Endothelial cell of umbilical vein (primary cell): ENCODE results near the gene MUL1.

Experiments
- EZH2 ChIP-seq: IDR thresholded peaks from 2 replicates; pipeline ENCODE4 v1.6.1; 2012; ENCODE audit warnings: borderline replicate concordance, low read depth, mild to moderate bottlenecking, moderate library complexity, low read length, inconsistent platforms; ENCODE audit not compliant: severe bottlenecking
- POLR2A ChIP-seq: IDR thresholded peaks from 2 replicates; pipeline ENCODE4 v1.6.1; 2012; ENCODE audit warnings: low read depth, mild to moderate bottlenecking, control low read depth, low read length
- POLR2AphosphoS5 ChIP-seq: IDR thresholded peaks from 2 replicates; pipeline ENCODE4 v1.6.1; 2012; ENCODE audit warnings: low read depth, mild to moderate bottlenecking, control low read depth, low read length, moderate library complexity; ENCODE audit not compliant: insufficient read depth
- TF ChIP-seq, protein P1 (sequence below), 2 donors: IDR thresholded peaks; 1 replicate in 1 of 2; 2 replicates in 1 of 2; pipeline ENCODE4 v1.5.1; 2011; ENCODE audit warnings: low read length in 2 of 2, mild to moderate bottlenecking in 2 of 2, moderate library complexity in 2 of 2, control low read depth in 1 of 2, inconsistent platforms in 1 of 2, low read depth in 1 of 2; ENCODE audit not compliant: insufficient read depth in 1 of 2; ENCODE audit errors: extremely low read depth in 1 of 2

DNA sequence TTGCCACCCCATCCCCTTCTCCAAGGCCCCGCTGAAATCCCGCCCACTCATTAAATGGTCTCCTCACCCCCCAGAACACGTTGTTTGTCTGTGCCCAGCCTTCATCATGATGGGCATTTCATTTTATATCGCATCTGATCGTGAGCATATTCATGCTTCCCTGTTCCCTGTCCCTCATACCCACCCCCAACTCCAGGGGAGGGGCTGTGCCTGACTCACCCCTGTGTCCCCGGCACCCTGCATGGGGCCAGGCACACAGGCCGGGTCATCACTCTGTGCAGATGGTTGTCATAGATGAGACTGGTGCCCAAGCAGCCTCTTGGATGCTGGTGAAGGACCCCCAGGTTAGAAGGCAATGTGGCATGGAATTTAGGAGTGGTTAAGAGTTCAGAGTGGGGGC lies 33.0 kb downstream of the MUL1 start:
- TF ChIP-seq, protein P1, sequence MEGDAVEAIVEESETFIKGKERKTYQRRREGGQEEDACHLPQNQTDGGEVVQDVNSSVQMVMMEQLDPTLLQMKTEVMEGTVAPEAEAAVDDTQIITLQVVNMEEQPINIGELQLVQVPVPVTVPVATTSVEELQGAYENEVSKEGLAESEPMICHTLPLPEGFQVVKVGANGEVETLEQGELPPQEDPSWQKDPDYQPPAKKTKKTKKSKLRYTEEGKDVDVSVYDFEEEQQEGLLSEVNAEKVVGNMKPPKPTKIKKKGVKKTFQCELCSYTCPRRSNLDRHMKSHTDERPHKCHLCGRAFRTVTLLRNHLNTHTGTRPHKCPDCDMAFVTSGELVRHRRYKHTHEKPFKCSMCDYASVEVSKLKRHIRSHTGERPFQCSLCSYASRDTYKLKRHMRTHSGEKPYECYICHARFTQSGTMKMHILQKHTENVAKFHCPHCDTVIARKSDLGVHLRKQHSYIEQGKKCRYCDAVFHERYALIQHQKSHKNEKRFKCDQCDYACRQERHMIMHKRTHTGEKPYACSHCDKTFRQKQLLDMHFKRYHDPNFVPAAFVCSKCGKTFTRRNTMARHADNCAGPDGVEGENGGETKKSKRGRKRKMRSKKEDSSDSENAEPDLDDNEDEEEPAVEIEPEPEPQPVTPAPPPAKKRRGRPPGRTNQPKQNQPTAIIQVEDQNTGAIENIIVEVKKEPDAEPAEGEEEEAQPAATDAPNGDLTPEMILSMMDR (IDR thresholded peaks at IDR 0.05; ENCODE audit: extremely low read depth in 1 of 2, insufficient read depth in 1 of 2, low read depth in 1 of 2, low read length in 2 of 2): no peak
- no peak for TF ChIP-seq EZH2
- TF ChIP-seq POLR2AphosphoS5: no peak
- TF ChIP-seq POLR2A: no peak
